Fibroblast of skin of right quadriceps (primary cell): ENCODE measurements around the gene IL32.
A peak's percentile ranks its signal among the peaks of the same experiment; 100 is the strongest.
"Not testable (repeated sequence)": the region's sequence is repeated elsewhere in the genome, so short reads cannot be mapped to it uniquely, and the experiment has no call there.

ENCODE experiments used
- DNase-seq: peaks from one replicate; pipeline ENCODE4 v3.0.0-alpha.2; 2013

IL32 gene

GRCh38 chr16:3028716-3029319 lies 36.6 kb upstream of the IL32 start:
- DNase-seq = no peak

- peak; percentile 33 for DNase-seq
These were observed 35.8 kb upstream of the IL32 start for GRCh38 chr16:3029491-3030221.

GRCh38 chr16:3030222-3031212 lies 34.9 kb upstream of the IL32 start:
- DNase-seq = no peak

GRCh38 chr16:3032624-3033023 lies 32.8 kb upstream of the IL32 start:
- DNase-seq = no peak

- DNase-seq = no peak
These were observed 30.0 kb upstream of the IL32 start for GRCh38 chr16:3035289-3035971.

- DNase-seq = no peak
These were observed 29.3 kb upstream of the IL32 start for GRCh38 chr16:3035972-3036725.

- no peak for DNase-seq
These were observed 28.6 kb upstream of the IL32 start, which contains the start of gene BICDL2 for GRCh38 chr16:3036726-3037315. Gene BICDL2, minus strand, starts transcription at chr16:3036944. Its CDS starts 1,448 bp downstream, at chr16:3035496.

GRCh38 chr16:3038256-3038655 lies 27.2 kb upstream of the IL32 start:
- DNase-seq = no peak

- no peak for DNase-seq
These were observed 26.5 kb upstream of the IL32 start for GRCh38 chr16:3038896-3039295.

- no peak for DNase-seq
These were observed 23.1 kb upstream of the IL32 start for GRCh38 chr16:3042376-3042775.

GRCh38 chr16:3044708-3045107 lies 20.7 kb upstream of the IL32 start:
- DNase-seq = no peak

- no peak for DNase-seq
These were observed 19.4 kb upstream of the IL32 start, which contains the start of gene MMP25 for GRCh38 chr16:3045758-3046640. Gene MMP25, plus strand, starts transcription at chr16:3046561. Its CDS starts 357 bp downstream, at chr16:3046918.

GRCh38 chr16:3046641-3047386 lies 18.6 kb upstream of the IL32 start:
- DNase-seq = no peak

- DNase-seq = no peak
These were observed 18.1 kb upstream of the IL32 start for GRCh38 chr16:3047387-3047720.

GRCh38 chr16:3049921-3050481 lies 15.4 kb upstream of the IL32 start:
- no peak for DNase-seq

GRCh38 chr16:3050487-3050886 lies 15.0 kb upstream of the IL32 start:
- DNase-seq = no peak

- no peak for DNase-seq
These were observed 14.4 kb upstream of the IL32 start for GRCh38 chr16:3051009-3051408.

- DNase-seq = no peak
These were observed 13.9 kb upstream of the IL32 start for GRCh38 chr16:3051494-3051893.

- DNase-seq = not testable (repeated sequence)
These were observed 12.7 kb upstream of the IL32 start for GRCh38 chr16:3052571-3053329.
